HG03575 (cell line): ENCODE data around the gene CFAP74.
"Not testable (repeated sequence)": the region's sequence is repeated elsewhere in the genome, so short reads cannot be mapped to it uniquely, and the experiment has no call there.

Source experiments
- ATAC-seq: cut with Tn5 transposase; IDR thresholded peaks from one replicate; pipeline ENCODE4 v1.9.1; 2021; ENCODE audit not compliant: unreplicated experiment, insufficient number of reproducible peaks, low FRiP score; ENCODE audit errors: extremely low read depth

Gene CFAP74

GRCh38 chr1:1994536-1994935, 9.1 kb downstream of the CFAP74 start:
- ATAC-seq = no peak

GRCh38 chr1:1990222-1990621, 13.4 kb downstream of the CFAP74 start:
- ATAC-seq = no peak

GRCh38 chr1:1989789-1990188, 13.8 kb downstream of the CFAP74 start:
- no peak for ATAC-seq

- ATAC-seq = no peak
Measured at GRCh38 chr1:1989102-1989542, 14.5 kb downstream of the CFAP74 start.

GRCh38 chr1:1988061-1988945, 15.3 kb downstream of the CFAP74 start:
- ATAC-seq = no peak

- ATAC-seq = no peak
Measured at GRCh38 chr1:1987142-1987510, 16.5 kb downstream of the CFAP74 start.

GRCh38 chr1:1986451-1987141, 17.0 kb downstream of the CFAP74 start:
- ATAC-seq = no peak

GRCh38 chr1:1985375-1986050, 18.1 kb downstream of the CFAP74 start:
- no peak for ATAC-seq

- ATAC-seq = no peak
Measured at GRCh38 chr1:1984560-1985070, 19.0 kb downstream of the CFAP74 start.

GRCh38 chr1:1982379-1983232, 21.0 kb downstream of the CFAP74 start:
- no peak for ATAC-seq

GRCh38 chr1:1981631-1982327, 21.8 kb downstream of the CFAP74 start:
- ATAC-seq = not testable (repeated sequence)

GRCh38 chr1:1981142-1981500, 22.5 kb downstream of the CFAP74 start:
- no peak for ATAC-seq

- no peak for ATAC-seq
Measured at GRCh38 chr1:1980467-1981141, 23.0 kb downstream of the CFAP74 start.

- no peak for ATAC-seq
Measured at GRCh38 chr1:1979482-1980165, 24.0 kb downstream of the CFAP74 start.

GRCh38 chr1:1978690-1979481, 24.7 kb downstream of the CFAP74 start:
- ATAC-seq = not testable (repeated sequence)

- no peak for ATAC-seq
Measured at GRCh38 chr1:1978108-1978507, 25.5 kb downstream of the CFAP74 start.
